Head of caudate nucleus (tissue), 42 donors: Measurements from ENCODE around the gene RAPGEF1.
"Not testable (repeated sequence)": the region's sequence is repeated elsewhere in the genome, so short reads cannot be mapped to it uniquely, and the experiment has no call there.

Experiments
- DNase-seq, 42 donors: peaks; one replicate each; pipeline versions ENCODE4 v3.0.0 to v3.0.0-alpha.2; 2020 to 2021; ENCODE audit warnings: mixed read lengths in 7 of 42
- intact Hi-C: fragments of 100-400 bp; cut with DNase I; formaldehyde crosslinking; loops from one replicate; pipeline ENCODE4 v1.15.0; 2022

Gene RAPGEF1

GRCh38 chr9:131682261-131682660 lies 57.6 kb downstream of the RAPGEF1 start:
- peak in 1 of 42 donors; percentile 29 for DNase-seq
- intact Hi-C loops = no loop called here

- intact Hi-C loops = not testable (repeated sequence)
Measured at GRCh38 chr9:131681826-131682225, 58.0 kb downstream of the RAPGEF1 start.

GRCh38 chr9:131681108-131681507 lies 58.8 kb downstream of the RAPGEF1 start:
- intact Hi-C loops = not testable (repeated sequence)
- peak in 1 of 42 donors; percentile 32 for DNase-seq

More at GRCh38 chr9:131681826-131682225, 58.0 kb downstream of the RAPGEF1 start:
- peak in 1 of 42 donors; percentile 28 for DNase-seq

- intact Hi-C loops = no loop called here
- DNase-seq = peak in 1 of 42 donors; percentile 30
Measured at GRCh38 chr9:131679261-131680020, 60.4 kb downstream of the RAPGEF1 start.

GRCh38 chr9:131678499-131679111 lies 61.3 kb downstream of the RAPGEF1 start:
- peak in 22 of 42 donors; percentile 28 to 83 (median 50) for DNase-seq
- intact Hi-C loops = no loop called here

- DNase-seq = peak in 1 of 42 donors; percentile 35
- intact Hi-C loops = no loop called here
Measured at GRCh38 chr9:131677444-131678180, 62.3 kb downstream of the RAPGEF1 start.

GRCh38 chr9:131677049-131677443 lies 62.8 kb downstream of the RAPGEF1 start:
- intact Hi-C loops = no loop called here
- no peak for DNase-seq

- intact Hi-C loops = no loop called here
Measured at GRCh38 chr9:131676431-131676972, 63.4 kb downstream of the RAPGEF1 start.

GRCh38 chr9:131675437-131676022 lies 64.3 kb downstream of the RAPGEF1 start:
- intact Hi-C loops = no loop called here
- peak in 1 of 42 donors; percentile 27 for DNase-seq

More at GRCh38 chr9:131676431-131676972, 63.4 kb downstream of the RAPGEF1 start:
- peak in 1 of 42 donors; percentile 33 for DNase-seq

- intact Hi-C loops = no loop called here
- DNase-seq = peak in 1 of 42 donors; percentile 35
Measured at GRCh38 chr9:131674425-131675421, 65.2 kb downstream of the RAPGEF1 start.

- intact Hi-C loops = no loop called here
- no peak for DNase-seq
Measured at GRCh38 chr9:131673531-131673930, 66.3 kb downstream of the RAPGEF1 start.

GRCh38 chr9:131673068-131673467 lies 66.8 kb downstream of the RAPGEF1 start:
- DNase-seq = no peak
- intact Hi-C loops = no loop called here

GRCh38 chr9:131672451-131672850 lies 67.4 kb downstream of the RAPGEF1 start:
- DNase-seq = no peak
- intact Hi-C loops = no loop called here

GRCh38 chr9:131671133-131671520 lies 68.7 kb downstream of the RAPGEF1 start:
- no peak for DNase-seq
- intact Hi-C loops = no loop called here

- intact Hi-C loops = no loop called here
- DNase-seq = peak in 13 of 42 donors; percentile 37 to 66 (median 44)
Measured at GRCh38 chr9:131670247-131671132, 69.4 kb downstream of the RAPGEF1 start.

- intact Hi-C loops = no loop called here
Measured at GRCh38 chr9:131669269-131670157, 70.4 kb downstream of the RAPGEF1 start.

More at GRCh38 chr9:131669269-131670157, 70.4 kb downstream of the RAPGEF1 start:
- no peak for DNase-seq
